ENCODE data around the gene TGFBR3L. TPM values are rescaled to one million over a fixed set of nuclear protein-coding genes. Genes with fewer than 3 reads are reported as not detected.

TGFBR3L gene
- total and polyA plus RNA-seq, 10 of the 15 experiments (the other 5 are each of a cell fraction or from before 2014, with no cell fraction given): 0.20 to 0.23 TPM; not detected in 8

DNA sequence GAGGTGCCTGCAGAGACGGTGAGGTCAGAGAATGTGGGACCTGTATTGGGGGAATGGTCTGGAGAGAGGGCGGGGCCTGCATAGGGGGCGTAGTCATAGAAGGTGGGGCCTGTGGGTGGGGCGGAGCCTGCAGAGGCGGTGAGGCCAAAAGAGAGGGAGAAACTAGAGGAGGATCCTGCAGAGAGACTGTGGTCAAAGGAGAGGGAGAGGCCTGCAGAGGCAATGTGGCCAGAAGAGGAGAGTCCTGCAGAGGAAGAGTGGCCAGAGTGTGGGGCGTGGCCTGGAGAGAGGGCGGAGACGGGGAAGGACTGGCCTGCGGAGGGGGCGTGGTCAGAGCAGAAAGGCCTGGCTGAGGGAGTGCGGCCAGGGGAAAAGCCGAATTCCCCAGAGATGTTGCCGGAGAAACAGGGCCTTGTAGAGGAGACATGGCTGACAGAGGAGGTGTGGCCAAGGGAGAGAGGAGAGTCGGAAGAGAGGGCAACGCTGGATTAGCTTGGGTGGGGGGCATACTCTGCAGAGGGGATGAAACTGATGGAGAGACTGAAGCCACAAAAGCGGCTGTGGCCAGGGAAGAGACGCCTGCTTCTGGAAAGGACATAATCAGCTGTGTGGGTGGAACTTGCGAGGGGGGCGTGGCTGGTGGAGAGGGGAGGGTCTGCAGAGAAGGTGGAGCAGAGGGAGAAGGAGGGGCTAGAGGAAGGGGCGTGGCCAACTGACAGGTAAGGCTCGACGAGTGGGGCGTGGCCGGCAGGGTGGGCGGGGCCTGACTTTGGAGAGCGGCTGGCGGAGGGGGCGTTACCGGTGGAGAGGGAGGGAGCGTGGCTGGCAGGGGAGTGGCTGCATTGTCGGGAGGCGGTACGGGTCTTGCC is 43.0 kb upstream of the TGFBR3L start (continued):
- TF ChIP-seq, protein P1, sequence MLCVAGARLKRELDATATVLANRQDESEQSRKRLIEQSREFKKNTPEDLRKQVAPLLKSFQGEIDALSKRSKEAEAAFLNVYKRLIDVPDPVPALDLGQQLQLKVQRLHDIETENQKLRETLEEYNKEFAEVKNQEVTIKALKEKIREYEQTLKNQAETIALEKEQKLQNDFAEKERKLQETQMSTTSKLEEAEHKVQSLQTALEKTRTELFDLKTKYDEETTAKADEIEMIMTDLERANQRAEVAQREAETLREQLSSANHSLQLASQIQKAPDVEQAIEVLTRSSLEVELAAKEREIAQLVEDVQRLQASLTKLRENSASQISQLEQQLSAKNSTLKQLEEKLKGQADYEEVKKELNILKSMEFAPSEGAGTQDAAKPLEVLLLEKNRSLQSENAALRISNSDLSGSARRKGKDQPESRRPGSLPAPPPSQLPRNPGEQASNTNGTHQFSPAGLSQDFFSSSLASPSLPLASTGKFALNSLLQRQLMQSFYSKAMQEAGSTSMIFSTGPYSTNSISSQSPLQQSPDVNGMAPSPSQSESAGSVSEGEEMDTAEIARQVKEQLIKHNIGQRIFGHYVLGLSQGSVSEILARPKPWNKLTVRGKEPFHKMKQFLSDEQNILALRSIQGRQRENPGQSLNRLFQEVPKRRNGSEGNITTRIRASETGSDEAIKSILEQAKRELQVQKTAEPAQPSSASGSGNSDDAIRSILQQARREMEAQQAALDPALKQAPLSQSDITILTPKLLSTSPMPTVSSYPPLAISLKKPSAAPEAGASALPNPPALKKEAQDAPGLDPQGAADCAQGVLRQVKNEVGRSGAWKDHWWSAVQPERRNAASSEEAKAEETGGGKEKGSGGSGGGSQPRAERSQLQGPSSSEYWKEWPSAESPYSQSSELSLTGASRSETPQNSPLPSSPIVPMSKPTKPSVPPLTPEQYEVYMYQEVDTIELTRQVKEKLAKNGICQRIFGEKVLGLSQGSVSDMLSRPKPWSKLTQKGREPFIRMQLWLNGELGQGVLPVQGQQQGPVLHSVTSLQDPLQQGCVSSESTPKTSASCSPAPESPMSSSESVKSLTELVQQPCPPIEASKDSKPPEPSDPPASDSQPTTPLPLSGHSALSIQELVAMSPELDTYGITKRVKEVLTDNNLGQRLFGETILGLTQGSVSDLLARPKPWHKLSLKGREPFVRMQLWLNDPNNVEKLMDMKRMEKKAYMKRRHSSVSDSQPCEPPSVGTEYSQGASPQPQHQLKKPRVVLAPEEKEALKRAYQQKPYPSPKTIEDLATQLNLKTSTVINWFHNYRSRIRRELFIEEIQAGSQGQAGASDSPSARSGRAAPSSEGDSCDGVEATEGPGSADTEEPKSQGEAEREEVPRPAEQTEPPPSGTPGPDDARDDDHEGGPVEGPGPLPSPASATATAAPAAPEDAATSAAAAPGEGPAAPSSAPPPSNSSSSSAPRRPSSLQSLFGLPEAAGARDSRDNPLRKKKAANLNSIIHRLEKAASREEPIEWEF (IDR thresholded peaks at IDR 0.05; ENCODE audit: insufficient replicate concordance, low read depth, low read length): no peak
- TF ChIP-seq, protein P2, sequence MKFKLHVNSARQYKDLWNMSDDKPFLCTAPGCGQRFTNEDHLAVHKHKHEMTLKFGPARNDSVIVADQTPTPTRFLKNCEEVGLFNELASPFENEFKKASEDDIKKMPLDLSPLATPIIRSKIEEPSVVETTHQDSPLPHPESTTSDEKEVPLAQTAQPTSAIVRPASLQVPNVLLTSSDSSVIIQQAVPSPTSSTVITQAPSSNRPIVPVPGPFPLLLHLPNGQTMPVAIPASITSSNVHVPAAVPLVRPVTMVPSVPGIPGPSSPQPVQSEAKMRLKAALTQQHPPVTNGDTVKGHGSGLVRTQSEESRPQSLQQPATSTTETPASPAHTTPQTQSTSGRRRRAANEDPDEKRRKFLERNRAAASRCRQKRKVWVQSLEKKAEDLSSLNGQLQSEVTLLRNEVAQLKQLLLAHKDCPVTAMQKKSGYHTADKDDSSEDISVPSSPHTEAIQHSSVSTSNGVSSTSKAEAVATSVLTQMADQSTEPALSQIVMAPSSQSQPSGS (IDR thresholded peaks at IDR 0.05; ENCODE audit: low read length): no peak
- TF ChIP-seq BHLHE40 (IDR thresholded peaks at IDR 0.05; ENCODE audit: borderline replicate concordance in 1 of 2, low read depth in 2 of 2, low read length in 1 of 2): no peak
- TF ChIP-seq RBBP5 (conservative IDR thresholded peaks at IDR 0.05): no peak
- no peak for TF ChIP-seq JUND (IDR thresholded peaks at IDR 0.05; ENCODE audit: low read depth, low read length)
- TF ChIP-seq, protein P3, sequence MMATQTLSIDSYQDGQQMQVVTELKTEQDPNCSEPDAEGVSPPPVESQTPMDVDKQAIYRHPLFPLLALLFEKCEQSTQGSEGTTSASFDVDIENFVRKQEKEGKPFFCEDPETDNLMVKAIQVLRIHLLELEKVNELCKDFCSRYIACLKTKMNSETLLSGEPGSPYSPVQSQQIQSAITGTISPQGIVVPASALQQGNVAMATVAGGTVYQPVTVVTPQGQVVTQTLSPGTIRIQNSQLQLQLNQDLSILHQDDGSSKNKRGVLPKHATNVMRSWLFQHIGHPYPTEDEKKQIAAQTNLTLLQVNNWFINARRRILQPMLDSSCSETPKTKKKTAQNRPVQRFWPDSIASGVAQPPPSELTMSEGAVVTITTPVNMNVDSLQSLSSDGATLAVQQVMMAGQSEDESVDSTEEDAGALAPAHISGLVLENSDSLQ (IDR thresholded peaks at IDR 0.05): peak; percentile 40; the same call in 1 of the 2 replicates
- TF ChIP-seq, protein P4, sequence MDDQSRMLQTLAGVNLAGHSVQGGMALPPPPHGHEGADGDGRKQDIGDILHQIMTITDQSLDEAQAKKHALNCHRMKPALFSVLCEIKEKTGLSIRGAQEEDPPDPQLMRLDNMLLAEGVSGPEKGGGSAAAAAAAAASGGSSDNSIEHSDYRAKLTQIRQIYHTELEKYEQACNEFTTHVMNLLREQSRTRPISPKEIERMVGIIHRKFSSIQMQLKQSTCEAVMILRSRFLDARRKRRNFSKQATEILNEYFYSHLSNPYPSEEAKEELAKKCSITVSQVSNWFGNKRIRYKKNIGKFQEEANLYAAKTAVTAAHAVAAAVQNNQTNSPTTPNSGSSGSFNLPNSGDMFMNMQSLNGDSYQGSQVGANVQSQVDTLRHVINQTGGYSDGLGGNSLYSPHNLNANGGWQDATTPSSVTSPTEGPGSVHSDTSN (IDR thresholded peaks at IDR 0.05; ENCODE audit: insufficient replicate concordance, low read depth, low read length): no peak
- TF ChIP-seq TCF3 (IDR thresholded peaks at IDR 0.05; ENCODE audit: borderline replicate concordance, insufficient read depth, low read depth, low read length): no peak
- TF ChIP-seq SRF (IDR thresholded peaks at IDR 0.05; ENCODE audit: low read depth in 2 of 2, low read length in 2 of 2): no peak
- no peak for TF ChIP-seq GATAD2B (conservative IDR thresholded peaks at IDR 0.05; ENCODE audit: low read depth)
- TF ChIP-seq DPF2 (IDR thresholded peaks at IDR 0.05): no peak
- TF ChIP-seq HDAC6 (IDR thresholded peaks at IDR 0.05; ENCODE audit: unreplicated experiment): no peak
- 0 out of 2 replicates have a peak, but pooled peaks have one; percentile 21 for TF ChIP-seq IKZF1 (conservative IDR thresholded peaks at IDR 0.05)
- TF ChIP-seq SP1 (IDR thresholded peaks at IDR 0.05; ENCODE audit: low read depth, low read length): peak; percentile 48
- TF ChIP-seq, protein P5, sequence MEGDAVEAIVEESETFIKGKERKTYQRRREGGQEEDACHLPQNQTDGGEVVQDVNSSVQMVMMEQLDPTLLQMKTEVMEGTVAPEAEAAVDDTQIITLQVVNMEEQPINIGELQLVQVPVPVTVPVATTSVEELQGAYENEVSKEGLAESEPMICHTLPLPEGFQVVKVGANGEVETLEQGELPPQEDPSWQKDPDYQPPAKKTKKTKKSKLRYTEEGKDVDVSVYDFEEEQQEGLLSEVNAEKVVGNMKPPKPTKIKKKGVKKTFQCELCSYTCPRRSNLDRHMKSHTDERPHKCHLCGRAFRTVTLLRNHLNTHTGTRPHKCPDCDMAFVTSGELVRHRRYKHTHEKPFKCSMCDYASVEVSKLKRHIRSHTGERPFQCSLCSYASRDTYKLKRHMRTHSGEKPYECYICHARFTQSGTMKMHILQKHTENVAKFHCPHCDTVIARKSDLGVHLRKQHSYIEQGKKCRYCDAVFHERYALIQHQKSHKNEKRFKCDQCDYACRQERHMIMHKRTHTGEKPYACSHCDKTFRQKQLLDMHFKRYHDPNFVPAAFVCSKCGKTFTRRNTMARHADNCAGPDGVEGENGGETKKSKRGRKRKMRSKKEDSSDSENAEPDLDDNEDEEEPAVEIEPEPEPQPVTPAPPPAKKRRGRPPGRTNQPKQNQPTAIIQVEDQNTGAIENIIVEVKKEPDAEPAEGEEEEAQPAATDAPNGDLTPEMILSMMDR (IDR thresholded peaks at IDR 0.05 in 2 of 3, conservative IDR thresholded peaks at IDR 0.05 in 1 of 3; ENCODE audit: control insufficient read depth in 2 of 3, extremely low read depth in 1 of 3, insufficient read depth in 1 of 3, low read depth in 3 of 3, low read length in 3 of 3): no peak
- no peak for TF ChIP-seq NFYA (IDR thresholded peaks at IDR 0.05; ENCODE audit: borderline replicate concordance, low read depth, low read length)

Data from GM12878 (cell line).